Measurements from ENCODE around the gene RBM43. TPM values are rescaled to one million over a fixed set of nuclear protein-coding genes. Genes with fewer than 3 reads are reported as not detected.

The RBM43 gene
- total RNA-seq, 1 donor from 2014 or later = 1.5 TPM

GRCh38 chr2:151271824-151272223, 10.2 kb upstream of the RBM43 start:
- intact Hi-C loops (cut with DNase I) = no loop called here
- DNase-seq (ENCODE audit: low spot score) = no peak

DNA sequence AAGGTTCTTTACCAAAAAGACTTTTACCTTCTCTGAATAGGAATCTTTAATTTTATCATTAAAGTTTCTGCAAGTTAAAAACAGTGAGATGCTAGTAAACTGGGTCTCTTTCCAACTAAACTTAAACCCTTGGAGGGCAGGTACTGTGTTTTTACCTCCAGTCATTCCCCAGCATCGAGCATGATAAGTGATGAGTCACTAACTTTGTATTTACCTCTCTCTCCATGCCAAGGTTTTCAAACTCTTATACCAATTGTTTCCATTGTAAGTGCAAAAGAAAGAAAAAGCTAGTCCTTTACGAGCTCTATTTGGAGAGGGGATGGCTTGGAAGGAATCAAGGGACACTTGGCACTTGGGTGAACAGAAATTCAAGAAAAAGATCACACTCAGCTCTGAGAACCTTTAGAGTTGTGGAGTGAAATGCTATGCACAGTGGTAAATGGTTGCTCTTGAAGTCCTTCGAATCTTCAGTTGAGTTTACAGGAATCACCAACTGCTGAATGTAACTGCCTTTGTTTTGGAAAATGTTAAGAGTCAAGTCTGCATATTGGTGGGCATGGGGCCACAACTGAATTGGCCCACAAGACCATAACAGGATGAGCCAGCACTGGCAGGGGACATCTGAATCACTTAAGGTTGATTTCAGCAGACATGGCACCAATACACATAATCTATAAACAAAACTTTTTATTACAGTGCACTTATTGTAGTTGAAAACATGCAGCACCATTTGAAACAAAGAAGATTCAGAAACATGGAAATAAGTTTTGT, 8.3 kb upstream of the RBM43 start:
- intact Hi-C loops (cut with DNase I) = no loop called here
- DNase-seq (ENCODE audit: low spot score) = no peak

DNA sequence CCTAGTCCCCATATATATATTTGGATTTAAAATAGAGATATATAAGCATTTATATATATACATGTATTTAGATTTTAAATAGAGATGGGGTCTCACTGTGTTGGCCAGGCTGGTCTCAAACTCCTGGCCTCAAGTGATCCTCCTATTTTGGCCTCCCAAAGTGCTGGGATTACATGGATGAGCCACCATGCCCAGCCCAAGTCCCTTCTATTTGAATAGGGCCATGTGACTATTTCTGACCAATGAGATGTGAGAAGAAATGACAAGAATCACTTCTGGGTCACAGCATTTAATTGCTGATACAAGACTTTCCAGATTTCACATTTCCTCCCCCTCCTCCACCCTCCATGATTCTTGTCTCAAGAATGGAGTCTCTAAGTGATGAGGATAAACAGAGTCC, 6.4 kb upstream of the RBM43 start:
- no peak for DNase-seq (ENCODE audit: low spot score)
- intact Hi-C loops (cut with DNase I) = no loop called here

- intact Hi-C loops (cut with DNase I) = no loop called here
- no peak for DNase-seq (ENCODE audit: low spot score)
Measured at GRCh38 chr2:151267537-151267936, 5.9 kb upstream of the RBM43 start.

- no peak for DNase-seq (ENCODE audit: low spot score)
- intact Hi-C loops (cut with DNase I) = no loop called here
Measured at GRCh38 chr2:151265991-151266390, 4.3 kb upstream of the RBM43 start.

- no peak for DNase-seq (ENCODE audit: low spot score)
- intact Hi-C loops (cut with DNase I) = no loop called here
Measured at GRCh38 chr2:151264157-151264825, 2.6 kb upstream of the RBM43 start.

DNA sequence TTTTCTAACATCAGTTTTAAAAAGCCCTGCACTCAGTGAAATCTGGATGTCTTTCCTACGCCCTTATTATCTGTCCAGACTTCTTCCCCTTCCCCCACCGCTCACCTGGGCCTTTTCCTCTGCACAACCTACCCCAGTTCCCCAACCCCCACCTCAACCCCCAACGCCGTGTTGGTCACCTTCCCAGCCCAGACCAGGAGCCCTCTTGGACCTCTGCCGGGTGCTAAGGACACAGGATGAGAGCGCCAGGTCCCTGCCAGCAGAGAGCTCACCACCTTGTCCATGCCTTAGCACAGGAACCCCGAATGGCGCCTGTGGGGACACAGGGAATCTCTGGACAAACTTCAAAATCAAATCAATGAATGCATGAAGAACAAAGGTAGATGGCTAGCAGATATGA, 966 bp upstream of the RBM43 start:
- intact Hi-C loops (cut with DNase I) = no loop called here
- DNase-seq (ENCODE audit: low spot score) = no peak

DNA sequence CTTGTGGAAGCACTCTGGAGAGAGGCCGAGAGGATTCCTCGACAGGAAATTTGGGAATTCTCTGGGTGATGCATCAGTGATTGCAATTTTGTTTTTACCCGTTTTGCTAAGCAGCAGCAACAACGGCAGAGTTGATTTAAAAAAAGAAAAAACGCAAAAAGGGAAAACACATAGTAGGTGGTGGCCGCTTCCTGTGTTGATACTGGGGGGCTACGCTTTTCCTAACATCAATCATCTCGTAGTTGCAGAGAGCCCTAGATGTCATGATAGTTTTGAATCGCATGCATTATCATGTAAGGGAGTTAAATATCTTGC, 271 bp upstream of the RBM43 start:
- no peak for DNase-seq (ENCODE audit: low spot score)
- intact Hi-C loops (cut with DNase I) = loop anchor here (1.0 to 2.0 kb wide), 2 partner anchors 27 to 147 kb away; partner anchors contain the start of genes NMI and RIF1

- intact Hi-C loops (cut with DNase I) = loop anchor here (1.0 to 2.0 kb wide), 2 partner anchors 29 to 148 kb away; partner anchors contain the start of genes NMI and RIF1
- DNase-seq (ENCODE audit: low spot score) = no peak
Measured at GRCh38 chr2:151260573-151261230, 961 bp downstream of the RBM43 start.

- no peak for DNase-seq (ENCODE audit: low spot score)
- intact Hi-C loops (cut with DNase I) = no loop called here
Measured at GRCh38 chr2:151258121-151258520, 3.5 kb downstream of the RBM43 start.

- DNase-seq (ENCODE audit: low spot score) = no peak
- intact Hi-C loops (cut with DNase I) = no loop called here
Measured at GRCh38 chr2:151252646-151253045, 9.0 kb downstream of the RBM43 start.

DNA sequence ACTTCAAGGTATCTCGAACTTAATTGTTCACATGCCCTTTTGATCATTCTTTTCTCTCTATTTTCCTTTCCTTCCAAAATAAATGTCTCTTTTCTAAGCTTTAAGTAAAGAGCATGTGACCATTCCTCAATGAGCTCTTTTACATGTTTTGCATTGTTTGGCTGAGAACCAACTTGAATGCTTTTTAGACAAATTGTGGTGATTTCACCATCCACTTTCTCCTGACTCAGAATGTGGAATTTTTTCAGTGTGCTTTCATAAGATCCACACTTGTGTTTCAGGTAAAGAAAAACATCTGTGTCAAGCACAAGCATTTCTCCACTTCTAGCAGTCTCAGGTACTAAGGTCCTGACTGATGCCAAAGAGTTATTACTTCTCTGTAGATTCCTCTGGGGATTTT, 10.7 kb downstream of the RBM43 start:
- intact Hi-C loops (cut with DNase I) = no loop called here

DNA sequence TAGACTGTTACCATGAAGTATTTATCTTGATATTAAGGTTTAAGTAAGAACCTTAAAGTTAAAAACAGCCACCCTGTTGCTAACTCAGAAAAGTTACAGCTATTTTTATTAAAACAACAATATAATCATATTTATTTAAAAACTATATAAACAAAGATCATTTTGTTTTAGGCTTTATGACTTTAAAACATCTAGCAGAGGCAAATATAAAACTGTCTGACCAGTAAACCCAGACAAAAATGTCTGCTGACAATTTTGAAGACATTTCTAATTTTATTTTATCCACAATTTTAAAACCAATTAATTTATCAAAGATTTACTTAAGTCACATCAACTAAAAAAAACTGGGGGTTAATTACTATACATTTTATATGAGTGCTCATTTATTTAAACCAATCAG, 14.2 kb downstream of the RBM43 start:
- no peak for DNase-seq (ENCODE audit: low spot score)
- intact Hi-C loops (cut with DNase I) = no loop called here

More for the DNA sequence above, 10.7 kb downstream of the RBM43 start:
- no peak for DNase-seq (ENCODE audit: low spot score)

DNA sequence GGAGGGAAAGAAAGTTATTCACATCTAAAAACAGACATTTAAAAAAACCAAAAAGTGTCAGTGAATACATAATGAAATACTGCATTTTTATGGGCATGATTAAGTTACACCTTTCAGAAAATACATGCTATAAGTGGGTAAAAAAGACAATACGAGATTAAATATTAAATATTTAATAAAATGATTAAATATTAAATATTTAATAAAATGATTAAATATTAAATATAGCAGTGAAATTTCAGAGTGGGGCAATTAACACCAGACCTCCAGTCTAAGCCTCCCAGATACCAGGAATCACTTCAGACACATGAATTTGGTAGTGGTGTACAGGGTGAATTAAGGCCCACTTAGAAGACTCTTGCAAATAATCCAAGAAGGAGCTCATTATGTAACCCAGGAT, 15.5 kb downstream of the RBM43 start:
- no peak for DNase-seq (ENCODE audit: low spot score)
- intact Hi-C loops (cut with DNase I) = no loop called here

DNA sequence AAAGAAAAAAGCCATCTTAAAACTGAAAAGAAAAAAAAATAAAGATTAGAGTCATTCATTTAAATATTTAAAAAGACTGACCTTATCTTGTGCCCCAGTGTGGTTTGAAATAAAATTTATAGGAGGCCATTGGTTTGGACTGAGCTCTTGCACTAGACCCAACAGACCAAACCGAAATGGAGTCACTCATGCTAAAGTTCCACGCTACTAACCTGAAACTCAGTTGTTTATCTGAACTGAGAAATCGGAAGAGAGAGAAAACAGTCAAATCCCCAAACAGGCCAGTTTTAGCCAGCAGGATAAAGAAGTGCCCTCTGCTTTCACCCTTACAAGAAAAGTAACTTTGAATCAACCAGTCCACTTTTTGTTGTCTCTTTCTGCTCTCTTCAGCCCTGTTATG, 18.2 kb downstream of the RBM43 start:
- no peak for DNase-seq (ENCODE audit: low spot score)

GRCh38 chr2:151241224-151241623, 20.4 kb downstream of the RBM43 start:
- intact Hi-C loops (cut with DNase I) = no loop called here
- no peak for DNase-seq (ENCODE audit: low spot score)

More for the DNA sequence above, 18.2 kb downstream of the RBM43 start:
- intact Hi-C loops (cut with DNase I) = no loop called here

DNA sequence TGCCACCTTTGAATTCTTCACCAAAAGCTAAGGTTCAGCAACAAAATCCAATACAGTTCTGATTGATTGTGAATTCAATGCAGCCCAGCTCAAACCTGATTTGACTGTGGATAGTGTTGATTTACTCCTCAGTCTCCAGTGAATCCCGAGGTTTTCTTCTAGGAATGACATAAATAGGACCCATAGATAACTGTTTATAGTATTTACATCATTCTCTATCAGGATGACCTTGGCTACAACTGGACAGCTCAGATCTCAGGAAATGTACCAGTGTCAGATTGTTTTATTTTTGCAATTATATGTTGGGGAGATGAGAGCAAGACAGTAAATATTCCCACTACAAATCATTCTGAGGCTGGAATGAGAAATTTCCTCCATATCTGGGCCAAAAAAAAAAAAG, 21.2 kb downstream of the RBM43 start:
- intact Hi-C loops (cut with DNase I) = no loop called here
- no peak for DNase-seq (ENCODE audit: low spot score)

DNA sequence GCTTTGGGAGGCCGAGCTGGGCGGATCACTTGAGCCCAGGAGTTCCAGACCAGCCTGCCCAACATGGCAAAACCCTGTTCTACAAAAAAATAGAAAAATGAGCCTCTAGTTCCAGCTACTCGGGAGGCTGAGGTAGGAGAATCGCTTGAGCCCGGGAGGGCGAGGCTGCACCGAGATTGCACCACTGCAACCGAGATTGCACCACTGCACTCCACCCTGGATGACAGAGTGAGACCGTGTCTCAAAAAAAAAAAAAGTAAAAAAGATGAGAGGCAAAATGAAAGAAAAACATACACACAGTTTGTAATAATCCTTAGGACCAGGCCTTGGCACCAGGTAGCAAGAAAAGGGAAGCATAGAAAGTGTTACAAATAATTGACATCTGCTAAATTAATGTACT, 22.0 kb downstream of the RBM43 start:
- DNase-seq (ENCODE audit: low spot score) = no peak
- intact Hi-C loops (cut with DNase I) = loop anchor here (5.0 kb wide), 1 partner anchor 1642 kb away; no protein-coding TSS in a partner anchor

DNA sequence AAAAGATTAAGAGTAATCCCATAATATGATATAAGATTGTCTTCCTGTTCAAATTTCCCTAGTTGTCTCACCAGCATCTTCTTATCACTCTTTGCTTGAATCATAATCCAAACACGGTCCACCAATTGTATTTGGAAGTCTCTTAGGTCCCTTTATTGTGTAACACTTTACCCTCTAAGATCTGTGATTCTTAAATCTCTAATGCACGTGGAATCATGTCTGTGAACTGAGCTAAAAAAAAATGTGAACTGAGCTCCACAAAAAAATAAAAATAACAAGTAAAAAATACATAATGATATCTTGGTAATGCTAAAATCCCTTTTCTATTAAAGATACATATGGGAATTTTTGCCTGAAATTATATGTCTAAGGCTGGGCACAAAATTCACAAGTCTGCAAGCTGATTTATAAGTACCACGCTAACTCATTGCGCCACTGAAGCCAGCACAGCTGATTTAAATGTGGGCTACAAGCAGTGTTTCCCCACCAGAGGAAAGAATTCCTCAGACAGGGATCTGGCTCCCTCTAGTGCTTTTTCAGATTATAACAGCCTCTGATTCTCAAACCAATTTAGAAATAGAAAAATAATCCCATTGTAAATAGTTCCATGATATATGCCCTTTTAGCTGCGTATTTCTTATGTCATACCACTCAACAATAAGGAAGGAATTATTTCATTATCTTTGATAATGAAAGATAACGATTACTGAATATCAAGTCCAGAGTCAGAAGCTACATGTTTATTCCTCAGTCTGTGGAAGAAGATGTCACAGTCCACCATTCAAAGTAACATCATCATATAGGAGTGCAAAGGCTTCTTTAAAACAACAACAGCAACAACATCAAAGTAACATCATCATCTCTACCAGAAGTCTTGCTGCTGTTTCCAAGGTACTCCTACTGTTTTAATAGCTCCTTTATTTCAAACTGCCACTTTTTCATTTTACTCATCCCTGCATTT, 22.9 kb downstream of the RBM43 start:
- no peak for DNase-seq (ENCODE audit: low spot score)
- intact Hi-C loops (cut with DNase I) = loop anchor here (5.0 kb wide), 1 partner anchor 1642 kb away; no protein-coding TSS in a partner anchor
